ENCODE measurements around the gene BRIP1. TPM values are rescaled to one million over a fixed set of nuclear protein-coding genes. Genes with fewer than 3 reads are reported as not detected.

BRIP1 gene
- total and polyA plus RNA-seq, 9 of the 15 experiments (the other 6 are each of a cell fraction or from before 2014, with no cell fraction given): 2.4 to 17.5 (median 11.2) TPM

DNA sequence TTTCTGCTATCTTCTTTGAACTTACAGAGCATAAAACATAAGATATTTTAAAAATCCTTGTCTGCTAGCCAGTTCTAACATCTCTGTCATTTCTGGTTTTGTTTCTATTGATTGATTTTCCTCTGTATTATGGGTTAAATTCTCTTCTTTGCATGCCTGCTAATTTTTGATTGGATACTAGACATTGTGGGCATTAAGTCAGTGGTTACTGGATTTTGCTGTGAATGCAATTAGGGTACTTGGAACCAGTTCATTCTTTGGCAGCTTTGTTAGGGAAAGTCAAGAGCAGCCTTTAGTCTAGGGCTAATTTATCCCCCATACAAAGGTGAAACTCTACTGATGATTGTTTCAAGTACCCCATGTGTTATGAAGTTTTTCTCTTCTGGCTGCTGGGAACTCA is 145.3 kb downstream of the BRIP1 start (continued):
- TF ChIP-seq, protein P1, sequence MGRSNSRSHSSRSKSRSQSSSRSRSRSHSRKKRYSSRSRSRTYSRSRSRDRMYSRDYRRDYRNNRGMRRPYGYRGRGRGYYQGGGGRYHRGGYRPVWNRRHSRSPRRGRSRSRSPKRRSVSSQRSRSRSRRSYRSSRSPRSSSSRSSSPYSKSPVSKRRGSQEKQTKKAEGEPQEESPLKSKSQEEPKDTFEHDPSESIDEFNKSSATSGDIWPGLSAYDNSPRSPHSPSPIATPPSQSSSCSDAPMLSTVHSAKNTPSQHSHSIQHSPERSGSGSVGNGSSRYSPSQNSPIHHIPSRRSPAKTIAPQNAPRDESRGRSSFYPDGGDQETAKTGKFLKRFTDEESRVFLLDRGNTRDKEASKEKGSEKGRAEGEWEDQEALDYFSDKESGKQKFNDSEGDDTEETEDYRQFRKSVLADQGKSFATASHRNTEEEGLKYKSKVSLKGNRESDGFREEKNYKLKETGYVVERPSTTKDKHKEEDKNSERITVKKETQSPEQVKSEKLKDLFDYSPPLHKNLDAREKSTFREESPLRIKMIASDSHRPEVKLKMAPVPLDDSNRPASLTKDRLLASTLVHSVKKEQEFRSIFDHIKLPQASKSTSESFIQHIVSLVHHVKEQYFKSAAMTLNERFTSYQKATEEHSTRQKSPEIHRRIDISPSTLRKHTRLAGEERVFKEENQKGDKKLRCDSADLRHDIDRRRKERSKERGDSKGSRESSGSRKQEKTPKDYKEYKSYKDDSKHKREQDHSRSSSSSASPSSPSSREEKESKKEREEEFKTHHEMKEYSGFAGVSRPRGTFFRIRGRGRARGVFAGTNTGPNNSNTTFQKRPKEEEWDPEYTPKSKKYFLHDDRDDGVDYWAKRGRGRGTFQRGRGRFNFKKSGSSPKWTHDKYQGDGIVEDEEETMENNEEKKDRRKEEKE (IDR thresholded peaks at IDR 0.05; ENCODE audit: borderline replicate concordance in 1 of 2, control insufficient read depth in 1 of 2, low read depth in 2 of 2, low read length in 1 of 2): peak in 1 of 2 experiments; percentile 63; a peak in 1 of 4 replicates
- TF ChIP-seq, protein P2, sequence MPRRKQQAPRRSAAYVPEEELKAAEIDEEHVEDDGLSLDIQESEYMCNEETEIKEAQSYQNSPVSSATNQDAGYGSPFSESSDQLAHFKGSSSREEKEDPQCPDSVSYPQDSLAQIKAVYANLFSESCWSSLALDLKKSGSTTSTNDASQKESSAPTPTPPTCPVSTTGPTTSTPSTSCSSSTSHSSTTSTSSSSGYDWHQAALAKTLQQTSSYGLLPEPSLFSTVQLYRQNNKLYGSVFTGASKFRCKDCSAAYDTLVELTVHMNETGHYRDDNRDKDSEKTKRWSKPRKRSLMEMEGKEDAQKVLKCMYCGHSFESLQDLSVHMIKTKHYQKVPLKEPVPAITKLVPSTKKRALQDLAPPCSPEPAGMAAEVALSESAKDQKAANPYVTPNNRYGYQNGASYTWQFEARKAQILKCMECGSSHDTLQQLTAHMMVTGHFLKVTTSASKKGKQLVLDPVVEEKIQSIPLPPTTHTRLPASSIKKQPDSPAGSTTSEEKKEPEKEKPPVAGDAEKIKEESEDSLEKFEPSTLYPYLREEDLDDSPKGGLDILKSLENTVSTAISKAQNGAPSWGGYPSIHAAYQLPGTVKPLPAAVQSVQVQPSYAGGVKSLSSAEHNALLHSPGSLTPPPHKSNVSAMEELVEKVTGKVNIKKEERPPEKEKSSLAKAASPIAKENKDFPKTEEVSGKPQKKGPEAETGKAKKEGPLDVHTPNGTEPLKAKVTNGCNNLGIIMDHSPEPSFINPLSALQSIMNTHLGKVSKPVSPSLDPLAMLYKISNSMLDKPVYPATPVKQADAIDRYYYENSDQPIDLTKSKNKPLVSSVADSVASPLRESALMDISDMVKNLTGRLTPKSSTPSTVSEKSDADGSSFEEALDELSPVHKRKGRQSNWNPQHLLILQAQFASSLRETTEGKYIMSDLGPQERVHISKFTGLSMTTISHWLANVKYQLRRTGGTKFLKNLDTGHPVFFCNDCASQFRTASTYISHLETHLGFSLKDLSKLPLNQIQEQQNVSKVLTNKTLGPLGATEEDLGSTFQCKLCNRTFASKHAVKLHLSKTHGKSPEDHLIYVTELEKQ (CRISPR knock-in tag; IDR thresholded peaks at IDR 0.05): no peak
- no peak for TF ChIP-seq MAZ (CRISPR knock-in tag; conservative IDR thresholded peaks at IDR 0.05 in 1 of 2, IDR thresholded peaks at IDR 0.05 in 1 of 2)
